Smooth muscle cell (in vitro differentiated cells): ENCODE results near the gene LBH. TPM values are rescaled to one million over a fixed set of nuclear protein-coding genes. Genes with fewer than 3 reads are reported as not detected.

ENCODE experiments used
- DNase-seq: peaks from one replicate; lab custom pipeline; 2025; ENCODE audit not compliant: unreplicated experiment; lab: John Stamatoyannopoulos, UW
- H2AFZ ChIP-seq: fragments of 200-600 bp; sonication (generic); 2 replicates; pipeline ENCODE4 v1.6.0; 2016; ENCODE audit warnings: antibody characterized with exemption, low read depth, mild to moderate bottlenecking
- H3F3A ChIP-seq: fragments of 200-600 bp; sonication (generic); 2 replicates; pipeline ENCODE4 v1.6.0; 2017; ENCODE audit warnings: antibody characterized with exemption, low read depth
- H3K27ac ChIP-seq: fragments of 200-600 bp; sonication (generic); 2 replicates; pipeline ENCODE4 v1.5.1; 2016; ENCODE audit warnings: low read depth, mild to moderate bottlenecking
- H3K27me3 ChIP-seq: fragments of 200-600 bp; sonication (generic); 2 replicates; pipeline ENCODE4 v1.6.1; 2016; ENCODE audit warnings: low read depth, mild to moderate bottlenecking
- H3K36me3 ChIP-seq: fragments of 200-600 bp; sonication (generic); 2 replicates; pipeline ENCODE4 v1.5.1; 2016; ENCODE audit warnings: low read depth
- H3K4me1 ChIP-seq: fragments of 200-600 bp; sonication (generic); 2 replicates; pipeline ENCODE4 v1.5.1; 2016; ENCODE audit warnings: low read depth
- H3K4me2 ChIP-seq: fragments of 200-600 bp; sonication (generic); 2 replicates; pipeline ENCODE4 v1.6.0; 2016; ENCODE audit warnings: mild to moderate bottlenecking
- H3K4me3 ChIP-seq: fragments of 200-600 bp; sonication (generic); 2 replicates; pipeline ENCODE4 v1.5.1; 2016; ENCODE audit warnings: mild to moderate bottlenecking
- H3K79me2 ChIP-seq: fragments of 200-600 bp; sonication (generic); 2 replicates; pipeline ENCODE4 v1.6.0; 2016; ENCODE audit warnings: low read depth, mild to moderate bottlenecking
- H3K9ac ChIP-seq: fragments of 200-600 bp; sonication (generic); 2 replicates; pipeline ENCODE4 v1.6.0; 2016; ENCODE audit warnings: low read depth
- H3K9me3 ChIP-seq: fragments of 200-600 bp; sonication (generic); replicated peaks from 2 replicates; pipeline ENCODE4 v1.5.1; 2016; ENCODE audit warnings: low read depth
- H4K20me1 ChIP-seq: fragments of 200-600 bp; sonication (generic); 2 replicates; pipeline ENCODE4 v1.6.0; 2016; ENCODE audit warnings: low read depth
- CTCF ChIP-seq: fragments of 200-600 bp; sonication (generic); IDR thresholded peaks from 2 replicates; pipeline ENCODE4 v1.5.1; 2017; ENCODE audit warnings: borderline replicate concordance, mild to moderate bottlenecking, antibody characterized with exemption; ENCODE audit not compliant: insufficient read depth, poor library complexity, severe bottlenecking
- WGBS: methylation state at CpG from one replicate; pipeline ENCODE4 v1.1.7; 2016; ENCODE audit warnings: low lambda C conversion rate; 5-methylcytosine and 5-hydroxymethylcytosine counted together
- polyA plus RNA-seq: library from polyadenylated mRNA; unstranded; fragments of >200 nt; fragmentation: Nextera tagmentation; extraction: Ambion mirVana; gene quantifications from 2 replicates; pipeline ENCODE4 v1.2.1, GENCODE V29; 2016
- total RNA-seq: library from RNA; depleted of rRNA; stranded (reverse); fragments of >200 nt; gene quantifications from 2 replicates; pipeline ENCODE4 v1.2.3, GENCODE V29; 2014

LBH gene
- total and polyA plus RNA-seq, 2 experiments from 2014 or later = 31.0 to 35.2 TPM

- peaks cover 4% of the 10 kb centered on the region for H3F3A ChIP-seq
- H3K36me3 ChIP-seq = no peaks in the 10 kb centered on the region
- TF ChIP-seq CTCF = no peak
- DNase-seq = no peak
- no peaks in the 10 kb centered on the region for H3K9me3 ChIP-seq
- no peaks in the 10 kb centered on the region for H4K20me1 ChIP-seq
- H3K79me2 ChIP-seq = no peaks in the 10 kb centered on the region
- no peak overlapping the region for H2AFZ ChIP-seq
- 82% methylated on average over 4 of the region's 4 CpGs for WGBS
- H3K4me3 ChIP-seq = no peak overlapping the region
- H3K4me1 ChIP-seq = peaks cover 16% of the 10 kb centered on the region
- no peak overlapping the region for H3K4me2 ChIP-seq
- H3K27me3 ChIP-seq = no peaks in the 10 kb centered on the region
- no peak overlapping the region for H3K9ac ChIP-seq
- no peak overlapping the region for H3K27ac ChIP-seq
Measured at GRCh38 chr2:30287857-30288513, 56.7 kb downstream of the LBH start.

GRCh38 chr2:30288561-30288960 is 57.2 kb downstream of the LBH start:
- no peak for DNase-seq
- Histone ChIP-seq H3K4me3 (no peak overlapping the region), H3K4me1 (peaks cover 16% of the 10 kb centered on the region), H3K4me2 (no peak overlapping the region), H3K36me3 (no peaks in the 10 kb centered on the region), H2AFZ (no peak overlapping the region), H3K79me2 (no peaks in the 10 kb centered on the region), H4K20me1 (no peaks in the 10 kb centered on the region), H3K9me3 (no peaks in the 10 kb centered on the region), H3K9ac (no peak overlapping the region), H3K27ac (no peak overlapping the region), H3F3A (peaks cover 5% of the 10 kb centered on the region), H3K27me3 (no peaks in the 10 kb centered on the region)
- TF ChIP-seq CTCF = no peak
- WGBS = 31% methylated on average over 2 of the region's 2 CpGs

GRCh38 chr2:30293303-30293921 is 62.1 kb downstream of the LBH start:
- peak overlapping the region; percentile 79 for H3K27ac ChIP-seq
- H3K9me3 ChIP-seq = no peaks in the 10 kb centered on the region
- H4K20me1 ChIP-seq = no peaks in the 10 kb centered on the region
- H3K79me2 ChIP-seq = no peaks in the 10 kb centered on the region
- H3K4me2 ChIP-seq = peak overlapping the region; percentile 27
- no peak overlapping the region for H3K4me3 ChIP-seq
- H3K27me3 ChIP-seq = no peaks in the 10 kb centered on the region
- no peak for TF ChIP-seq CTCF
- no peak overlapping the region for H3K9ac ChIP-seq
- H3K4me1 ChIP-seq = no peaks in the 10 kb centered on the region
- no peaks in the 10 kb centered on the region for H3K36me3 ChIP-seq
- H3F3A ChIP-seq = peaks cover 9% of the 10 kb centered on the region
- 50% methylated on average over 12 of the region's 12 CpGs for WGBS
- H2AFZ ChIP-seq = peak overlapping the region; percentile 8
- DNase-seq = no peak

- no peaks in the 10 kb centered on the region for H4K20me1 ChIP-seq
- no peaks in the 10 kb centered on the region for H3K27me3 ChIP-seq
- H3K9me3 ChIP-seq = no peaks in the 10 kb centered on the region
- no peaks in the 10 kb centered on the region for H3K36me3 ChIP-seq
- H2AFZ ChIP-seq = no peak overlapping the region
- H3K9ac ChIP-seq = no peak overlapping the region
- H3K79me2 ChIP-seq = no peaks in the 10 kb centered on the region
- TF ChIP-seq CTCF = no peak
- DNase-seq = no peak
- 92% methylated on average over 5 of the region's 5 CpGs for WGBS
- H3K4me3 ChIP-seq = no peak overlapping the region
- peak overlapping the region; percentile 79 for H3K27ac ChIP-seq
- H3K4me1 ChIP-seq = no peaks in the 10 kb centered on the region
- peaks cover 6% of the 10 kb centered on the region for H3F3A ChIP-seq
- H3K4me2 ChIP-seq = no peak overlapping the region
Measured at GRCh38 chr2:30294133-30294532, 62.8 kb downstream of the LBH start.
